ENCODE results near the gene SPIRE1. TPM values are rescaled to one million over a fixed set of nuclear protein-coding genes. Genes with fewer than 3 reads are reported as not detected.

Gene SPIRE1
- total and polyA plus RNA-seq, 4 donors, result 0.29 to 5.7 (median 3.2) TPM

DNA sequence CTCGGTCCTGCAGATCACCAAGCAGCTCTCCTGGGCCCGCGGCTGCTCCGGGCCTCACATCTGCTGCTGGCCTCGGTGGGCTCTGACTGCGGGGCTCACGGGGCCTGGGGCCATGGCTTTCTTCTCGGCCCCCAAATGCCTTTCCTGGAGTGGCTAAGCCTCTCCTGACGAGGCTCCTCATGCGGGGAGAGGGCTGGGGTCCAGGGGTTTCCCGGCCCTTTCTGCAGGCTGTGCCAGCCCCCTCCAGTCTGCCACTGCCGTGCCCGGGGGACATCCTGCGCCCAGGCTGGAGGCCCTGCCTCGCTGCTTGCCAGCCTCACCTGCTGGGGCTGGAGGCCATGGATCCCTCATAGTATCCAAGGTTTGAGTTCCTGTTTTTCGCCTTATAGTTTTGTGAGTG, 226.3 kb downstream of the SPIRE1 start:
- no peak overlapping the region for H3K4me3 ChIP-seq (ENCODE audit: low read depth in 1 of 3, low read length in 3 of 3)
- no peaks in the 10 kb centered on the region for H3K9me3 ChIP-seq (ENCODE audit: control insufficient read depth in 4 of 4, low read length in 3 of 4)
- WGBS, result 97% methylated on average over 16 of the region's 16 CpGs
- no peak for DNase-seq (ENCODE audit: low spot score)
- TF ChIP-seq GABPA (IDR thresholded peaks at IDR 0.05 in 1 of 2, conservative IDR thresholded peaks at IDR 0.05 in 1 of 2) (no peak), YY1 (IDR thresholded peaks at IDR 0.05) (no peak), RAD21 (IDR thresholded peaks at IDR 0.05) (no peak), JUND (IDR thresholded peaks at IDR 0.05) (no peak), FOXA1 (IDR thresholded peaks at IDR 0.05) (no peak), HNF4A (conservative IDR thresholded peaks at IDR 0.05) (no peak), EGR1 (IDR thresholded peaks at IDR 0.05; ENCODE audit: low read depth in 2 of 2) (no peak), SP1 (IDR thresholded peaks at IDR 0.05) (no peak), TAF1 (conservative IDR thresholded peaks at IDR 0.05) (no peak), RXRA (IDR thresholded peaks at IDR 0.05) (no peak), HNF4G (IDR thresholded peaks at IDR 0.05) (no peak), NR2F2 (IDR thresholded peaks at IDR 0.05) (no peak)
- TF ChIP-seq, protein P1, sequence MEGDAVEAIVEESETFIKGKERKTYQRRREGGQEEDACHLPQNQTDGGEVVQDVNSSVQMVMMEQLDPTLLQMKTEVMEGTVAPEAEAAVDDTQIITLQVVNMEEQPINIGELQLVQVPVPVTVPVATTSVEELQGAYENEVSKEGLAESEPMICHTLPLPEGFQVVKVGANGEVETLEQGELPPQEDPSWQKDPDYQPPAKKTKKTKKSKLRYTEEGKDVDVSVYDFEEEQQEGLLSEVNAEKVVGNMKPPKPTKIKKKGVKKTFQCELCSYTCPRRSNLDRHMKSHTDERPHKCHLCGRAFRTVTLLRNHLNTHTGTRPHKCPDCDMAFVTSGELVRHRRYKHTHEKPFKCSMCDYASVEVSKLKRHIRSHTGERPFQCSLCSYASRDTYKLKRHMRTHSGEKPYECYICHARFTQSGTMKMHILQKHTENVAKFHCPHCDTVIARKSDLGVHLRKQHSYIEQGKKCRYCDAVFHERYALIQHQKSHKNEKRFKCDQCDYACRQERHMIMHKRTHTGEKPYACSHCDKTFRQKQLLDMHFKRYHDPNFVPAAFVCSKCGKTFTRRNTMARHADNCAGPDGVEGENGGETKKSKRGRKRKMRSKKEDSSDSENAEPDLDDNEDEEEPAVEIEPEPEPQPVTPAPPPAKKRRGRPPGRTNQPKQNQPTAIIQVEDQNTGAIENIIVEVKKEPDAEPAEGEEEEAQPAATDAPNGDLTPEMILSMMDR (IDR thresholded peaks at IDR 0.05; ENCODE audit: low read depth, low read length, missing input control), result no peak
- TF ChIP-seq, protein P2, sequence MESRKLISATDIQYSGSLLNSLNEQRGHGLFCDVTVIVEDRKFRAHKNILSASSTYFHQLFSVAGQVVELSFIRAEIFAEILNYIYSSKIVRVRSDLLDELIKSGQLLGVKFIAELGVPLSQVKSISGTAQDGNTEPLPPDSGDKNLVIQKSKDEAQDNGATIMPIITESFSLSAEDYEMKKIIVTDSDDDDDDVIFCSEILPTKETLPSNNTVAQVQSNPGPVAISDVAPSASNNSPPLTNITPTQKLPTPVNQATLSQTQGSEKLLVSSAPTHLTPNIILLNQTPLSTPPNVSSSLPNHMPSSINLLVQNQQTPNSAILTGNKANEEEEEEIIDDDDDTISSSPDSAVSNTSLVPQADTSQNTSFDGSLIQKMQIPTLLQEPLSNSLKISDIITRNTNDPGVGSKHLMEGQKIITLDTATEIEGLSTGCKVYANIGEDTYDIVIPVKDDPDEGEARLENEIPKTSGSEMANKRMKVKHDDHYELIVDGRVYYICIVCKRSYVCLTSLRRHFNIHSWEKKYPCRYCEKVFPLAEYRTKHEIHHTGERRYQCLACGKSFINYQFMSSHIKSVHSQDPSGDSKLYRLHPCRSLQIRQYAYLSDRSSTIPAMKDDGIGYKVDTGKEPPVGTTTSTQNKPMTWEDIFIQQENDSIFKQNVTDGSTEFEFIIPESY (IDR thresholded peaks at IDR 0.05), result no peak
- TF ChIP-seq, protein P3, sequence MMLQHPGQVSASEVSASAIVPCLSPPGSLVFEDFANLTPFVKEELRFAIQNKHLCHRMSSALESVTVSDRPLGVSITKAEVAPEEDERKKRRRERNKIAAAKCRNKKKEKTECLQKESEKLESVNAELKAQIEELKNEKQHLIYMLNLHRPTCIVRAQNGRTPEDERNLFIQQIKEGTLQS (IDR thresholded peaks at IDR 0.05), result no peak
- TF ChIP-seq, protein P4, sequence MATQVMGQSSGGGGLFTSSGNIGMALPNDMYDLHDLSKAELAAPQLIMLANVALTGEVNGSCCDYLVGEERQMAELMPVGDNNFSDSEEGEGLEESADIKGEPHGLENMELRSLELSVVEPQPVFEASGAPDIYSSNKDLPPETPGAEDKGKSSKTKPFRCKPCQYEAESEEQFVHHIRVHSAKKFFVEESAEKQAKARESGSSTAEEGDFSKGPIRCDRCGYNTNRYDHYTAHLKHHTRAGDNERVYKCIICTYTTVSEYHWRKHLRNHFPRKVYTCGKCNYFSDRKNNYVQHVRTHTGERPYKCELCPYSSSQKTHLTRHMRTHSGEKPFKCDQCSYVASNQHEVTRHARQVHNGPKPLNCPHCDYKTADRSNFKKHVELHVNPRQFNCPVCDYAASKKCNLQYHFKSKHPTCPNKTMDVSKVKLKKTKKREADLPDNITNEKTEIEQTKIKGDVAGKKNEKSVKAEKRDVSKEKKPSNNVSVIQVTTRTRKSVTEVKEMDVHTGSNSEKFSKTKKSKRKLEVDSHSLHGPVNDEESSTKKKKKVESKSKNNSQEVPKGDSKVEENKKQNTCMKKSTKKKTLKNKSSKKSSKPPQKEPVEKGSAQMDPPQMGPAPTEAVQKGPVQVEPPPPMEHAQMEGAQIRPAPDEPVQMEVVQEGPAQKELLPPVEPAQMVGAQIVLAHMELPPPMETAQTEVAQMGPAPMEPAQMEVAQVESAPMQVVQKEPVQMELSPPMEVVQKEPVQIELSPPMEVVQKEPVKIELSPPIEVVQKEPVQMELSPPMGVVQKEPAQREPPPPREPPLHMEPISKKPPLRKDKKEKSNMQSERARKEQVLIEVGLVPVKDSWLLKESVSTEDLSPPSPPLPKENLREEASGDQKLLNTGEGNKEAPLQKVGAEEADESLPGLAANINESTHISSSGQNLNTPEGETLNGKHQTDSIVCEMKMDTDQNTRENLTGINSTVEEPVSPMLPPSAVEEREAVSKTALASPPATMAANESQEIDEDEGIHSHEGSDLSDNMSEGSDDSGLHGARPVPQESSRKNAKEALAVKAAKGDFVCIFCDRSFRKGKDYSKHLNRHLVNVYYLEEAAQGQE (IDR thresholded peaks at IDR 0.05), result no peak
- TF ChIP-seq, protein P5, sequence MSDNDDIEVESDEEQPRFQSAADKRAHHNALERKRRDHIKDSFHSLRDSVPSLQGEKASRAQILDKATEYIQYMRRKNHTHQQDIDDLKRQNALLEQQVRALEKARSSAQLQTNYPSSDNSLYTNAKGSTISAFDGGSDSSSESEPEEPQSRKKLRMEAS (IDR thresholded peaks at IDR 0.05), result no peak
- no peaks in the 10 kb centered on the region for H3K4me1 ChIP-seq (ENCODE audit: control insufficient read depth in 4 of 4, insufficient read depth in 4 of 4, low read length in 3 of 4)
- H3K9ac ChIP-seq (ENCODE audit: low read depth in 1 of 2, low read length in 2 of 2), result no peak overlapping the region
- H3K27me3 ChIP-seq (ENCODE audit: control insufficient read depth in 4 of 4, insufficient read depth in 4 of 4, low read length in 3 of 4), result no peaks in the 10 kb centered on the region
- H3K36me3 ChIP-seq (ENCODE audit: control insufficient read depth in 4 of 4, insufficient read depth in 3 of 4, low read depth in 1 of 4, low read length in 3 of 4), result peaks cover 0 to 2% (median 0%) of the 10 kb centered on the region in 4 donors
- no peak overlapping the region for H3K27ac ChIP-seq (ENCODE audit: low read depth in 1 of 2, low read length in 2 of 2)
